Measurements from ENCODE around the gene UNC50.

DNA sequence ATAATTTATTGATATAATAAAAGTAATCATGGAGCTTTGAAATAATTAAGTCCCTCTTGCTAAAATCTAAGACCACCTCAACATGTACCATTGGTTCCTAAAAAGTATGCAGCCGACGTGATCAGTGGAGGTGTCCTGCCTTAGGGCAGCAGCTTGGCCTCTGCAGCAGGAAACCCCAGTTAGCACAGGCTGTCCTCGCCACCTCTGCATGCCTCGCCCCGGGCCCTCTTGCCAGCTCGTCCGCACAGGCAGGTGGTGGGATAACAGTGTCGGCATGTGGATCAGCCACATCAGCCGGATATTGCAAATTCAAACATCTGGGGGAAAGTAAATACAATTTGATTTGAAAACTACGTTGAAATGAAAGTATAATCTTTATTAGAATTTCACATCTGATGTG lies 23.0 kb upstream of the UNC50 start:
- TF ChIP-seq, protein P1, sequence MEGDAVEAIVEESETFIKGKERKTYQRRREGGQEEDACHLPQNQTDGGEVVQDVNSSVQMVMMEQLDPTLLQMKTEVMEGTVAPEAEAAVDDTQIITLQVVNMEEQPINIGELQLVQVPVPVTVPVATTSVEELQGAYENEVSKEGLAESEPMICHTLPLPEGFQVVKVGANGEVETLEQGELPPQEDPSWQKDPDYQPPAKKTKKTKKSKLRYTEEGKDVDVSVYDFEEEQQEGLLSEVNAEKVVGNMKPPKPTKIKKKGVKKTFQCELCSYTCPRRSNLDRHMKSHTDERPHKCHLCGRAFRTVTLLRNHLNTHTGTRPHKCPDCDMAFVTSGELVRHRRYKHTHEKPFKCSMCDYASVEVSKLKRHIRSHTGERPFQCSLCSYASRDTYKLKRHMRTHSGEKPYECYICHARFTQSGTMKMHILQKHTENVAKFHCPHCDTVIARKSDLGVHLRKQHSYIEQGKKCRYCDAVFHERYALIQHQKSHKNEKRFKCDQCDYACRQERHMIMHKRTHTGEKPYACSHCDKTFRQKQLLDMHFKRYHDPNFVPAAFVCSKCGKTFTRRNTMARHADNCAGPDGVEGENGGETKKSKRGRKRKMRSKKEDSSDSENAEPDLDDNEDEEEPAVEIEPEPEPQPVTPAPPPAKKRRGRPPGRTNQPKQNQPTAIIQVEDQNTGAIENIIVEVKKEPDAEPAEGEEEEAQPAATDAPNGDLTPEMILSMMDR (IDR thresholded peaks at IDR 0.05) = no peak
- TF ChIP-seq POLR2A (IDR thresholded peaks at IDR 0.05) = no peak

All from body of pancreas (tissue), 4 donors.